GM13976 (cell line): Measurements from ENCODE around the gene IGFBP5.

Experiments
- DNase-seq: peaks from one replicate; pipeline ENCODE4 v3.0.0; 2012; ENCODE audit warnings: low spot score
- in situ Hi-C: fragments of 300-500 bp; cut with MboI; formaldehyde crosslinking; loops from one replicate; pipeline ENCODE4 v1.12.0; 2022; ENCODE audit warnings: low sequenced_read_pairs, mixed read lengths, inconsistent platforms; ENCODE audit not compliant: unreplicated experiment
- TF ChIP-seq, protein P1 (sequence below): IDR thresholded peaks from 2 replicates; pipeline ENCODE4 v1.5.1; 2012; ENCODE audit warnings: borderline replicate concordance, mild to moderate bottlenecking; ENCODE audit not compliant: insufficient read depth; ENCODE audit errors: extremely low read depth, missing control alignments, control extremely low read depth

Gene IGFBP5, protein sequence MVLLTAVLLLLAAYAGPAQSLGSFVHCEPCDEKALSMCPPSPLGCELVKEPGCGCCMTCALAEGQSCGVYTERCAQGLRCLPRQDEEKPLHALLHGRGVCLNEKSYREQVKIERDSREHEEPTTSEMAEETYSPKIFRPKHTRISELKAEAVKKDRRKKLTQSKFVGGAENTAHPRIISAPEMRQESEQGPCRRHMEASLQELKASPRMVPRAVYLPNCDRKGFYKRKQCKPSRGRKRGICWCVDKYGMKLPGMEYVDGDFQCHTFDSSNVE

DNA sequence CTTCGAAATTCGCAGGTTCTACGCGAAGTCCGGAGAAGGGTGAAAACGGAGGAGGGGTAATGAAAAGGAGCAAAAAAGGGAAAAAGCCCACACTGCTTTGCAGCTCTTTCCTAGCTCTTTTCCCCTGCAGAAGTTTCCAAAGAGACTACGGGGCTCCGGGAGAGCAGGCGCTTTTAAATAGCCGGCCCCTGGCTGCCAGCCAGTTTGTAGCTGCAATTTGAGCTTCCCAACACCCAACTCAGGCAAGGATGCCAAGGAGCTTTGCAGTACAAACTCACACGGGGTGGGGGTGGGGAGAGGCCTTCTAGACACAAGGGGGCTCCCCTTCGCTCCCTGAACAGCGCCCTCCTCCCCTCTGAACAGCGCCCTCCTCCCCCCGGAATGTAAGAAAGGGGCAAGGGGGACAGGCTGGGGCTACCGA, at the start of gene IGFBP5:
IGFBP5 (minus strand) TSS at position 149 of the 421 bp plus-strand sequence. CDS start 774 bp downstream, outside the sequence.
- TF ChIP-seq, protein P1, sequence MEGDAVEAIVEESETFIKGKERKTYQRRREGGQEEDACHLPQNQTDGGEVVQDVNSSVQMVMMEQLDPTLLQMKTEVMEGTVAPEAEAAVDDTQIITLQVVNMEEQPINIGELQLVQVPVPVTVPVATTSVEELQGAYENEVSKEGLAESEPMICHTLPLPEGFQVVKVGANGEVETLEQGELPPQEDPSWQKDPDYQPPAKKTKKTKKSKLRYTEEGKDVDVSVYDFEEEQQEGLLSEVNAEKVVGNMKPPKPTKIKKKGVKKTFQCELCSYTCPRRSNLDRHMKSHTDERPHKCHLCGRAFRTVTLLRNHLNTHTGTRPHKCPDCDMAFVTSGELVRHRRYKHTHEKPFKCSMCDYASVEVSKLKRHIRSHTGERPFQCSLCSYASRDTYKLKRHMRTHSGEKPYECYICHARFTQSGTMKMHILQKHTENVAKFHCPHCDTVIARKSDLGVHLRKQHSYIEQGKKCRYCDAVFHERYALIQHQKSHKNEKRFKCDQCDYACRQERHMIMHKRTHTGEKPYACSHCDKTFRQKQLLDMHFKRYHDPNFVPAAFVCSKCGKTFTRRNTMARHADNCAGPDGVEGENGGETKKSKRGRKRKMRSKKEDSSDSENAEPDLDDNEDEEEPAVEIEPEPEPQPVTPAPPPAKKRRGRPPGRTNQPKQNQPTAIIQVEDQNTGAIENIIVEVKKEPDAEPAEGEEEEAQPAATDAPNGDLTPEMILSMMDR: no peak
- no peak for DNase-seq
- in situ Hi-C loops: loop anchor here (10.0 kb wide), 2 partner anchors 819 to 1019 kb away; no protein-coding TSS in a partner anchor

DNA sequence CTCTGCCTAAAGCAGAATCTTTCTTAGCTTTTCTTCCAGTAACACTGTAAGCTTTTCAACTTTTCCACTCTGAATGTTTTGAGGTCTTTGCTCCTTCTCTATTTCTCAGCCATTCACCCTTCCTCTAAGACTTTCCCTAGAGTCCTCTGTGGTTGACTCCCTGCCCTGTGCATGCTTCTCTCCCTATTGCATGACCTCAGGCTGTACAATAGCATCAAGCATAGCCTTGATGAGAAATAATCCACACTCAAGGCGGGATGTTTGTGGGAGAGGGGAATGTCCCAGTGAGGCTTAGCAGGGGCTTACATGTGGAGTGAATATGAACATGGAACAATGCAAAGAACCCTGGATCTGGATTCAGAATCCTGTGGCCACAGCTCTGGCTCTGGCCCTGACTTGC, 48.4 kb upstream of the IGFBP5 start:
- in situ Hi-C loops: no loop called here
- no peak for DNase-seq
- TF ChIP-seq, protein P1: no peak

DNA sequence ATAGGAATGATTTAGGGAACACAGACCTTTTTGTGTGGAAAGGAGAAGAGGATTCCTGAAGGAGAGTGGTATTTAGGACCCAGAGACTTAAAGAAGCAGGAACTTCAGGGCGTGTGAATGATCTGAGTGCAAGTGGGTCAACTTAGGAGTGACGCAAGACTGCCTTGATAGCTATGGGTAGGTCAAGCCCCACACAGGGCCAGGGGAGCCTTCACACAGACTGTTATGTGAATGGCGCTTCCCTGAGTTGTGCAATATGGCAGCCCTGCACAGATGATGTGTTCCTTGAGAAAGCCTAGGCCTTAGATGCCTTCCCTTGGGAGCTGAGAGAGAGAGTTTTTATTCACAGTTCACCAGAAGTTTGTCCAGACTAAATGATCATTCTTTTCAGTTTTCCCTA, 47.1 kb upstream of the IGFBP5 start:
- in situ Hi-C loops: no loop called here
- no peak for DNase-seq
- TF ChIP-seq, protein P1: no peak

DNA sequence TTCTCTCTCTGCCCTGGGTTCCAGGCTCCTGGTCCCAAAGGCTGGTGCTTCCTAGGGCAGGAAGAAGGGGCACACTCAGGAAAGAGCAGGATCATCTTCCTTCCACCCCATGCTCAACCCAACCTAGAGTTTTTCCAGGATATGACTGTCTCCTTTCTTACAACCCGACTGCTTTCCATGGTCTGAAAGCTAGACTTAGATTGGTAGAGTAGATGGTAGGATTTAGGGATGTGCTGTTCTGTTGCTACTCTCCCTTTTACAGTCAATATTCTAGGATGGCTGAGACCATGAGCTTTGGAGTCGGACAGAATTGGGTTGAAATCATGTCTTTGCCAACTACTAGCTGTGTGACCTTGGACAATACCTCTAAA, 45.9 kb upstream of the IGFBP5 start:
- no peak for DNase-seq
- TF ChIP-seq, protein P1: no peak
- in situ Hi-C loops: no loop called here

DNA sequence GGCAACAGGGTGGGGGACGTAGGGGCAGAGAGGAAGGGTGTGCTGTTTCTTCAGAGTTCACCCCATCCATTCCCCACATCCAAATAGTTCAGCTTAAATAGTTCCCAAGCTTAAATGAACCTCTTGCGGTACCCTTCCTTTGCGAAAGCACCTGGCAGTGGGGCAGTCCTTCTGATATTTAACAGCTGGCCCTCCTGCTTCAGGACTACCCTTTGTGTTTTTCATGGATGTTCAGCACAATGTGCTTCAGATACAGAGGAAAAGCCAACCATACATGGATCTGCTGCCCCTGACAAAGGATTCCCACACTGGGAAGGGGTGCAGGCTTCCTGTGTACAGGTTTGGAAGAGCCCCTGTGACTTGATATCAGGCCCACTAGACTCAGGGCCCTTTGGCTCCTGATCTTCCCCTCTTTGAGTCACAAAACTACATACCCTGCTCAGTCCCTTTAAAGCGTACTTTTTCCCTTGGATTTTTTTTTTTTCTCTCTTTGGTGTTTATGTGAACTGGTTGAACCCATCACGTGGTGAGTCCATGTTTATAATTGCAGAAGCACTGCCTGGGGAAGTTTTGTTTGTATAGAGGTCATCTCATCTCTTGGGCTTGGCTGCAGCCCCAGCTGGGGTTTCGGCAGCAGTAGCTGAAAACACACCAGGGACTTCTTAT, 45.3 kb upstream of the IGFBP5 start:
- TF ChIP-seq, protein P1: no peak
- DNase-seq: no peak
- in situ Hi-C loops: no loop called here

DNA sequence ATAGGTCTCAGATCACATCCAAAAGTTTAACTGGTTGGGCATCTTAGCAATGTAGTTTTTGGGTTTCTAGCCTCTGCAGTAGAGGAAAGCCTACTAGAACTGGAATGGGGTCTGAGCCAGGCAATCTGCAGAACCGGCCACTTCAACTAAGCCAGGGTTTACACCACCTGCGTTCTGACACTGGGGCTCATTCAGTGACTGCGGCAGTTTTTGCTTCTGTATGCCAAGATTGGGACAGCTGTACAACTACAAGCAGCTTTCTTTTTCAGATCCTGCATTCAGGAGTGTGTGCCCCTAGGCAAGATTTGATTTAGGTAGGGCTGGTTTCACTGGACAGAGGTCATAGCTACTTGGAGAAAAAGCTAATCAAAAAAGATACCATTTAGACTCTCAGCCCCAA, 43.7 kb upstream of the IGFBP5 start:
- TF ChIP-seq, protein P1: no peak
- in situ Hi-C loops: no loop called here
- no peak for DNase-seq
